ENCODE results near the gene IDH3B. TPM values are rescaled to one million over a fixed set of nuclear protein-coding genes. Genes with fewer than 3 reads are reported as not detected.

Gene IDH3B
- total RNA-seq: 10 to 100 TPM; 89.9 to 91.7 TPM
- 78.9 TPM for polyA plus RNA-seq (2013, experiment 1 of 2)
- polyA plus RNA-seq (2013, experiment 2 of 2): 69.2 TPM
- long read RNA-seq, experiment 1, transcript IDH3B-206 (13 exons, 1,279 nt): minor isoform, 5 of 41 reads
- long read RNA-seq, experiment 1, transcript IDH3B-201 (12 exons, 1,545 nt): major isoform, 20 of 41 reads
- long read RNA-seq, experiment 1, partial matches to known transcripts: 11 of 41 reads
- long read RNA-seq, experiment 1, other reads (novel, unspliced or antisense): 3 of 41 reads
- long read RNA-seq, experiment 2, transcript IDH3B-201 (12 exons, 1,545 nt): major isoform, 59 of 105 reads
- long read RNA-seq, experiment 2, transcript IDH3B-206 (13 exons, 1,279 nt): minor isoform, 12 of 105 reads
- long read RNA-seq, experiment 2, transcript IDH3B-202 (12 exons, 1,230 nt): minor isoform, 12 of 105 reads
- long read RNA-seq, experiment 2, partial matches to known transcripts: 4 of 105 reads
- long read RNA-seq, experiment 2, other reads (novel, unspliced or antisense): 17 of 105 reads
- long read RNA-seq, experiment 3, transcript IDH3B-210 (5 exons, 823 nt): minor isoform, 6 of 366 reads
- long read RNA-seq, experiment 3, transcript IDH3B-202 (12 exons, 1,230 nt): minor isoform, 9 of 366 reads
- long read RNA-seq, experiment 3, transcript IDH3B-206 (13 exons, 1,279 nt): minor isoform, 44 of 366 reads
- long read RNA-seq, experiment 3, transcript IDH3B-201 (12 exons, 1,545 nt): major isoform, 220 of 366 reads
- long read RNA-seq, experiment 3, partial matches to known transcripts: 19 of 366 reads
- long read RNA-seq, experiment 3, other reads (novel, unspliced or antisense): 67 of 366 reads
- long read RNA-seq, experiment 4, transcript IDH3B-206 (13 exons, 1,279 nt): minor isoform, 74 of 364 reads
- long read RNA-seq, experiment 4, transcript IDH3B-201 (12 exons, 1,545 nt): major isoform, 186 of 364 reads
- long read RNA-seq, experiment 4, transcript IDH3B-202 (12 exons, 1,230 nt): minor isoform, 51 of 364 reads
- long read RNA-seq, experiment 4, partial matches to known transcripts: 19 of 364 reads
- long read RNA-seq, experiment 4, other reads (novel, unspliced or antisense): 34 of 364 reads

DNA sequence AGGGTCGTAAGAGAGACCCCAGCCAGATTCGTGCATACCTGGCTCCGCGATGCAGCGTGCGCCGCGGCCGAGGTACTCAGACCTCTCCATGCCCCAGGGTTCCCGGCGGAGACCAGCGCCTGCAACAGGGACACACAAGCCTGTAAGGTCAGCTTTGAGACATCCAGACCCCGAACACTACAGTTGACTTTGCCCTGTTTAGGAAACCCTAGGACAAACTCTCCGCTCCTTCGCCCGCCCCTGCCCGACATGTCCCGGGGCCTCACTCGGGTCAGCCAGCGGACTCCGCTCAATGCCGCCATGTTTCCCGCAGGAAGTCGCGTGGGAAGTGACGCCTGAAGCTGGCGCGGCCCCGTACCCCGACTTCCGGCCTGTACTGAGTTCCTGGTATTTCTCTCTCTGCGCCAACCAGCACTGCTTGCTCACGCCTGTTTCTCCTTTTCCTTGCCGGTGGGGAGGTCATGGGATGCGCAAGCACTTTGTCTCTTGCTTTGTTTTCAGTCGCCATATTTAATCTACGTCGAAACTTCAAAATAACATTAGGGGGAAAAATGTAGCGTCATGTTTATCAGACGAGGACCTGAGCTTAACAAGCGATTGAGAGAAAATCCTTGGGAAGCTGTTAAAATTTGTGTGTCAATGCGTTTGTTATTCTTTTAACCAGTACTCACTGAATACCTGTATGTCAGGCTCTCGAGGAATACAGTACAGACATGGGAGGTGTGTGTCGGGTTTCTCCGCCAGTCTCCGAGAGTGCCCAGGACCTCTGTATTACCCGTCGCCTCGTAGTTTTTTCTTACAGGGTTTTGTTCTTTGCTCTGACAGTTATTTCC lies at the start of gene IDH3B:
Gene IDH3B (minus strand): TSS at position 330 of the 833 bp plus-strand sequence. CDS start 28 bp downstream, at position 302.
- peak; percentile 97 for DNase-seq
- peaks cover 28% of the 10 kb centered on the region for H3K36me3 ChIP-seq (ENCODE audit: control insufficient read depth, insufficient read depth, low read length)
- peak within 1 kb of the TSS; percentile 83 for H3K4me3 Mint-ChIP-seq
- H3K4me1 ChIP-seq (ENCODE audit: control insufficient read depth, insufficient read depth, low read length): no peaks in the 10 kb centered on the region
- peaks cover 6% of the 10 kb centered on the region for H3K4me1 Mint-ChIP-seq
- H3K27ac Mint-ChIP-seq: peak within 1 kb of the TSS; percentile 95
- no peaks in the 10 kb centered on the region for H3K9me3 Mint-ChIP-seq
- 13 to 14% methylated on average over 42 to 49 of the region's 49 CpGs for WGBS, 2 experiments (ENCODE audit: insufficient coverage in 1 of 2, insufficient read length in 1 of 2)
- peaks cover 30% of the 10 kb centered on the region for H3K36me3 Mint-ChIP-seq (ENCODE audit: low read depth)
- TF ChIP-seq, protein P1, sequence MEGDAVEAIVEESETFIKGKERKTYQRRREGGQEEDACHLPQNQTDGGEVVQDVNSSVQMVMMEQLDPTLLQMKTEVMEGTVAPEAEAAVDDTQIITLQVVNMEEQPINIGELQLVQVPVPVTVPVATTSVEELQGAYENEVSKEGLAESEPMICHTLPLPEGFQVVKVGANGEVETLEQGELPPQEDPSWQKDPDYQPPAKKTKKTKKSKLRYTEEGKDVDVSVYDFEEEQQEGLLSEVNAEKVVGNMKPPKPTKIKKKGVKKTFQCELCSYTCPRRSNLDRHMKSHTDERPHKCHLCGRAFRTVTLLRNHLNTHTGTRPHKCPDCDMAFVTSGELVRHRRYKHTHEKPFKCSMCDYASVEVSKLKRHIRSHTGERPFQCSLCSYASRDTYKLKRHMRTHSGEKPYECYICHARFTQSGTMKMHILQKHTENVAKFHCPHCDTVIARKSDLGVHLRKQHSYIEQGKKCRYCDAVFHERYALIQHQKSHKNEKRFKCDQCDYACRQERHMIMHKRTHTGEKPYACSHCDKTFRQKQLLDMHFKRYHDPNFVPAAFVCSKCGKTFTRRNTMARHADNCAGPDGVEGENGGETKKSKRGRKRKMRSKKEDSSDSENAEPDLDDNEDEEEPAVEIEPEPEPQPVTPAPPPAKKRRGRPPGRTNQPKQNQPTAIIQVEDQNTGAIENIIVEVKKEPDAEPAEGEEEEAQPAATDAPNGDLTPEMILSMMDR (conservative IDR thresholded peaks at IDR 0.05): no peak
- peak within 1 kb of the TSS; percentile 46 for H3K27ac ChIP-seq (ENCODE audit: low read depth, low read length)
- peaks cover 24% of the 10 kb centered on the region for H3K27me3 Mint-ChIP-seq (ENCODE audit: insufficient read depth)
- H3K9ac ChIP-seq (ENCODE audit: extremely low read depth, low read length, poor library complexity, severe bottlenecking): peak within 1 kb of the TSS; percentile 61
- peaks cover 25% of the 10 kb centered on the region for H3K27me3 ChIP-seq (ENCODE audit: control insufficient read depth, insufficient read depth, low read length, poor library complexity, severe bottlenecking)
- peak within 1 kb of the TSS; percentile 97 for H3K4me3 ChIP-seq (ENCODE audit: low read length)
- no peaks in the 10 kb centered on the region for H3K9me3 ChIP-seq (ENCODE audit: control insufficient read depth, low read length)

DNA sequence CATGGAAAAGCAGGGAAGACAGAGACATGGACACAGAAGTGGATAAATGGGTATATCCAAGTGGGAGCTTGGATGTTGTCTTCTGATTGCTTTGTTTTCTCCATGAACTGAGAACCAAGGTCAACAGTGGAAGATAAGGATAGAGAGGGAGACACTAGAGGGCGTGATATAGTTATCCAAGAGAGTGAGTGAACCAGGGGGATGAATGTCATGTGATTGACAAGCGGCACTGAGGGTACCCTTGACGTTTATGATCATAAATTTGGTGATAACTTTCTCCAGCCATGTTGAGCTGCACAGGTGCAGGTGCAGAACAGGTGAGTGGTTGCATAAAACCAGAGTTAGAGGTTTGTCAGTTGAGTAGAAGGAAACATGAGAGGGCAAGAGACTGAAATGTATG lies 49.3 kb upstream of the IDH3B start:
- DNase-seq: peak; percentile 45
- Histone ChIP-seq H3K36me3 (ENCODE audit: control insufficient read depth, insufficient read depth, low read length) (no peaks in the 10 kb centered on the region), H3K9me3 (ENCODE audit: control insufficient read depth, low read length) (no peaks in the 10 kb centered on the region), H3K4me1 (ENCODE audit: control insufficient read depth, insufficient read depth, low read length) (peaks cover 2% of the 10 kb centered on the region), H3K27me3 (ENCODE audit: control insufficient read depth, insufficient read depth, low read length, poor library complexity, severe bottlenecking) (peaks cover 10% of the 10 kb centered on the region), H3K27ac (ENCODE audit: low read depth, low read length) (no peak overlapping the region), H3K4me3 (ENCODE audit: low read length) (no peak overlapping the region), H3K9ac (ENCODE audit: extremely low read depth, low read length, poor library complexity, severe bottlenecking) (no peak overlapping the region)
- H3K27ac Mint-ChIP-seq: no peak overlapping the region
- H3K4me1 Mint-ChIP-seq: peaks cover 5% of the 10 kb centered on the region
- WGBS, 2 experiments (ENCODE audit: insufficient coverage in 1 of 2, insufficient read length in 1 of 2): 13 to 23% methylated on average over 3 of the region's 3 CpGs
- no peaks in the 10 kb centered on the region for H3K36me3 Mint-ChIP-seq (ENCODE audit: low read depth)
- H3K27me3 Mint-ChIP-seq (ENCODE audit: insufficient read depth): peaks cover 11% of the 10 kb centered on the region
- TF ChIP-seq, protein P1 (conservative IDR thresholded peaks at IDR 0.05): peak; percentile 62
- H3K9me3 Mint-ChIP-seq: no peaks in the 10 kb centered on the region
- no peak overlapping the region for H3K4me3 Mint-ChIP-seq
